ENCODE results near the gene PDZD8. TPM values are rescaled to one million over a fixed set of nuclear protein-coding genes. Genes with fewer than 3 reads are reported as not detected.
A peak's percentile ranks its signal among the peaks of the same experiment; 100 is the strongest.

Gene PDZD8
- polyA plus RNA-seq, 2 of the 4 experiments (the other 2 are of a cell fraction): 27.4 to 76.7 TPM

- CTCF ChIA-PET: interaction anchor here (1.3 kb wide), 1 partner anchor 146 kb away, joined by 6 read pairs; no protein-coding TSS in a partner anchor
- 3% methylated on average over 2 of the region's 2 CpGs for WGBS (ENCODE audit: missing lambda C conversion rate)
- POLR2A ChIA-PET: interaction anchor here (1.1 kb wide), 1 partner anchor 8 kb away, joined by 3 read pairs; no protein-coding TSS in a partner anchor
Measured at GRCh38 chr10:117363028-117363427, 12.2 kb downstream of the PDZD8 start.

GRCh38 chr10:117362313-117362712 is 12.9 kb downstream of the PDZD8 start:
- Histone ChIP-seq H3K4me1 (peaks cover 77% of the 10 kb centered on the region), H3K9me3 (no peaks in the 10 kb centered on the region), H3K4me3 (peak overlapping the region; percentile 25; the same call in 1 of the 3 replicates), H3K27ac (peak overlapping the region; percentile 90 to 92; a peak in 5 of 6 replicates), H3K4me2 (peak overlapping the region; percentile 92)
- POLR2A ChIA-PET: interaction anchor here (1.1 kb wide), 1 partner anchor 9 kb away, joined by 3 read pairs; no protein-coding TSS in a partner anchor
- FAIRE-seq (peak; percentile 56), ATAC-seq (no peak), DNase-seq (ENCODE audit: low read depth in 1 of 2, low spot score in 1 of 2) (no peak)
- TF ChIP-seq GATA3 (IDR thresholded peaks at IDR 0.05; ENCODE audit: borderline replicate concordance) (peak; percentile 18; the same call in 1 of the 2 replicates), RCOR1 (IDR thresholded peaks at IDR 0.05; ENCODE audit: low read depth, low read length) (no peak), RARB (CRISPR knock-in tag; IDR thresholded peaks at IDR 0.05) (no peak)
- CTCF ChIA-PET: no interaction called here

More at GRCh38 chr10:117363028-117363427, 12.2 kb downstream of the PDZD8 start:
- ATAC-seq: no peak
- peak overlapping the region; percentile 25; the same call in 1 of the 3 replicates for H3K4me3 ChIP-seq
- peak overlapping the region; percentile 92 for H3K4me2 ChIP-seq
- 0 out of 2 replicates have a peak, but pooled peaks have one; percentile 36 for TF ChIP-seq JUNB (IDR thresholded peaks at IDR 0.05)
- no peak for TF ChIP-seq RAD21 (conservative IDR thresholded peaks at IDR 0.05 in 1 of 2, IDR thresholded peaks at IDR 0.05 in 1 of 2)
- peak overlapping the region; percentile 72 to 92; a peak in 5 of 6 replicates for H3K27ac ChIP-seq
- no peaks in the 10 kb centered on the region for H3K9me3 ChIP-seq
- DNase-seq (ENCODE audit: low read depth in 1 of 2, low spot score in 1 of 2): no peak
- H3K4me1 ChIP-seq: peaks cover 84% of the 10 kb centered on the region
- FAIRE-seq: peak; percentile 84

- ChIA-PET POLR2A (interaction anchor here (1.8 to 2.0 kb wide), 2 partner anchors 9 to 13 kb away, joined by 6 to 7 read pairs; no protein-coding TSS in a partner anchor), CTCF (interaction anchor here (0.9 to 1.6 kb wide), 4 partner anchors 9 to 734 kb away, joined by 3 to 10 read pairs (median 4); no protein-coding TSS in a partner anchor)
- DNase-seq (ENCODE audit: low read depth in 1 of 2, low spot score in 1 of 2): peak in 1 of 2 experiments; percentile 62
- ATAC-seq: peak in 1 of 2 experiments; percentile 72; a peak in 3 of 6 replicates
- peak; percentile 79 for FAIRE-seq
- Histone ChIP-seq H3K4me1 (peaks cover 70% of the 10 kb centered on the region), H3K4me2 (peak overlapping the region; percentile 92), H3K4me3 (peak overlapping the region; percentile 25; the same call in 2 of the 3 replicates), H3K9me3 (no peaks in the 10 kb centered on the region), H3K27ac (peak overlapping the region; percentile 90 to 92)
- TF ChIP-seq EP300 (IDR thresholded peaks at IDR 0.05): peak; percentile 22 to 42; a peak in 2 of 5 replicates
- TF ChIP-seq JUNB (IDR thresholded peaks at IDR 0.05): peak; percentile 63
- TF ChIP-seq CHD2 (IDR thresholded peaks at IDR 0.05; ENCODE audit: low read length, partially characterized antibody): no peak
- TF ChIP-seq RAD21 (conservative IDR thresholded peaks at IDR 0.05 in 1 of 2, IDR thresholded peaks at IDR 0.05 in 1 of 2): peak in 1 of 2 experiments; percentile 5; a peak in 1 of 5 replicates
- TF ChIP-seq FOSL2 (IDR thresholded peaks at IDR 0.05): 0 out of 2 replicates have a peak, but pooled peaks have one; percentile 22
- peak; percentile 28; the same call in 1 of the 2 replicates for TF ChIP-seq FOSL2 (CRISPR knock-in tag; IDR thresholded peaks at IDR 0.05)
- peak in 1 of 2 experiments; percentile 59; a peak in 1 of 4 replicates for TF ChIP-seq CEBPB (IDR thresholded peaks at IDR 0.05)
- TF ChIP-seq BHLHE40 (IDR thresholded peaks at IDR 0.05; ENCODE audit: low read depth, low read length): no peak
- peak; percentile 39 to 55; a peak in 2 of 5 replicates for TF ChIP-seq JUN (IDR thresholded peaks at IDR 0.05)
- TF ChIP-seq GATA3 (IDR thresholded peaks at IDR 0.05; ENCODE audit: borderline replicate concordance): peak; percentile 63; the same call in 1 of the 2 replicates
- WGBS (ENCODE audit: missing lambda C conversion rate): under 1% methylated on average over 3 of the region's 3 CpGs
Measured at GRCh38 chr10:117360994-117361667, 14.1 kb downstream of the PDZD8 start.

- peak in 1 of 2 experiments; percentile 65; a peak in 3 of 6 replicates for ATAC-seq
- Histone ChIP-seq H3K4me3 (peak overlapping the region; percentile 25), H3K27ac (peak overlapping the region; percentile 90 to 92), H3K4me2 (peak overlapping the region; percentile 92), H3K4me1 (peaks cover 76% of the 10 kb centered on the region), H3K9me3 (no peaks in the 10 kb centered on the region)
- WGBS (ENCODE audit: missing lambda C conversion rate): 0% methylated on average over 1 of the region's 1 CpG
- DNase-seq (ENCODE audit: low read depth in 1 of 2, low spot score in 1 of 2): no peak
- ChIA-PET POLR2A (interaction anchor here (0.5 to 2.0 kb wide), 5 partner anchors 10 to 46 kb away, joined by 3 to 7 read pairs (median 4); no protein-coding TSS in a partner anchor), CTCF (interaction anchor here (1.1 to 1.6 kb wide), 3 partner anchors 10 to 733 kb away, joined by 3 to 10 read pairs (median 5); no protein-coding TSS in a partner anchor)
- TF ChIP-seq ESRRA (IDR thresholded peaks at IDR 0.05; ENCODE audit: borderline replicate concordance, low read length) (no peak), HMGXB4 (CRISPR knock-in tag; IDR thresholded peaks at IDR 0.05; ENCODE audit: borderline replicate concordance) (no peak), JUNB (IDR thresholded peaks at IDR 0.05) (peak; percentile 64), ATOH8 (CRISPR knock-in tag; IDR thresholded peaks at IDR 0.05; ENCODE audit: low read depth) (no peak), RNF2 (IDR thresholded peaks at IDR 0.05; ENCODE audit: borderline replicate concordance, low read depth) (no peak), TP53 (CRISPR knock-in tag; IDR thresholded peaks at IDR 0.05) (no peak), FOSB (CRISPR knock-in tag; IDR thresholded peaks at IDR 0.05) (no peak), EHF (CRISPR knock-in tag; IDR thresholded peaks at IDR 0.05) (no peak), FOSL2 (IDR thresholded peaks at IDR 0.05) (peak; percentile 70), FOSL2 (CRISPR knock-in tag; IDR thresholded peaks at IDR 0.05) (peak; percentile 72), FOXS1 (CRISPR knock-in tag; IDR thresholded peaks at IDR 0.05) (no peak), TFCP2L1 (CRISPR knock-in tag; IDR thresholded peaks at IDR 0.05) (no peak), RCOR1 (IDR thresholded peaks at IDR 0.05; ENCODE audit: low read depth, low read length) (no peak), CHD2 (IDR thresholded peaks at IDR 0.05; ENCODE audit: low read length, partially characterized antibody) (no peak)
- no peak for FAIRE-seq
Measured at GRCh38 chr10:117360016-117360415, 15.2 kb downstream of the PDZD8 start.

Data from A549 (cell line).